PC-3 (cell line): ENCODE data around the gene DMBX1. TPM values are rescaled to one million over a fixed set of nuclear protein-coding genes. Genes with fewer than 3 reads are reported as not detected.

Experiments used
- ATAC-seq: fragments of 200-7000 bp; cut with Tn5 transposase; 2 replicates; pipeline ENCODE4 v1.9.1; 2020; ENCODE audit warnings: mild to moderate bottlenecking, moderate library complexity
- BruUV-seq: library from RNA; stranded (reverse); fragments of 400-500 nt; replicated peaks from 2 replicates; lab custom pipeline; 2021; lab: Mats Ljungman, UMichigan
- CTCF ChIA-PET: fragments of 300-600 bp; sonication (Branson Sonifier 250); formaldehyde crosslinking; loops from one replicate; lab custom pipeline; 2022; ENCODE audit warnings: antibody characterized with exemption; lab: Charles Lee
- POLR2A ChIA-PET: fragments of 300-600 bp; sonication (Branson Sonifier 250); formaldehyde crosslinking; loops from one replicate; lab custom pipeline; 2022; ENCODE audit warnings: antibody characterized with exemption; ENCODE audit not compliant: unreplicated experiment; lab: Charles Lee
- DNase-seq: peaks from one replicate; pipeline ENCODE4 v3.0.0-alpha.2; 2015
- H2AFZ ChIP-seq: fragments of 300-600 bp; sonication (generic); 2 replicates; pipeline ENCODE4 v1.6.0; 2016; ENCODE audit warnings: antibody characterized with exemption, low read length
- H3F3A ChIP-seq: fragments of 300-600 bp; sonication (generic); one replicate; pipeline ENCODE4 v1.6.0; 2017; ENCODE audit warnings: antibody characterized with exemption, low read length, control low read depth, mild to moderate bottlenecking; ENCODE audit not compliant: unreplicated experiment
- H3K27ac ChIP-seq: fragments of 300-600 bp; sonication (generic); 2 replicates; pipeline ENCODE4 v1.5.1; 2016; ENCODE audit warnings: mild to moderate bottlenecking, low read length
- H3K27me3 ChIP-seq: fragments of 300-600 bp; sonication (generic); 2 replicates; pipeline ENCODE4 v1.6.1; 2016; ENCODE audit warnings: low read length, mixed read lengths
- H3K36me3 ChIP-seq: fragments of 300-600 bp; sonication (generic); 2 replicates; pipeline ENCODE4 v1.6.1; 2016; ENCODE audit warnings: low read depth, mixed run types, low read length, mixed read lengths
- H3K4me1 ChIP-seq: fragments of 300-600 bp; sonication (generic); 2 replicates; pipeline ENCODE4 v1.5.1; 2016; ENCODE audit warnings: low read length; ENCODE audit not compliant: insufficient read depth
- H3K4me2 ChIP-seq: fragments of 300-600 bp; sonication (generic); 2 replicates; pipeline ENCODE4 v1.6.0; 2016; ENCODE audit warnings: low read length
- H3K4me3 ChIP-seq: fragments of 300-600 bp; sonication (generic); 2 replicates; pipeline ENCODE4 v1.5.1; 2016; ENCODE audit warnings: mild to moderate bottlenecking, low read length, mixed read lengths
- H3K79me2 ChIP-seq: fragments of 300-600 bp; sonication (generic); 2 replicates; pipeline ENCODE4 v1.6.1; 2017; ENCODE audit warnings: low read length, mixed read lengths
- H3K9ac ChIP-seq: fragments of 300-600 bp; sonication (generic); 2 replicates; pipeline ENCODE4 v1.6.0; 2016; ENCODE audit warnings: mild to moderate bottlenecking, low read length
- H3K9me2 ChIP-seq: fragments of 300-600 bp; sonication (generic); replicated peaks from 2 replicates; pipeline ENCODE4 v1.6.1; 2016; ENCODE audit warnings: mixed run types, low read length, mixed read lengths
- H3K9me3 ChIP-seq: fragments of 300-600 bp; sonication (generic); 2 replicates; pipeline ENCODE4 v1.6.1; 2016; ENCODE audit warnings: low read length, mixed read lengths
- H4K20me1 ChIP-seq: fragments of 300-600 bp; sonication (generic); 2 replicates; pipeline ENCODE4 v1.6.1; 2016; ENCODE audit warnings: low read length, mixed read lengths
- EZH2 ChIP-seq: fragments of 300-600 bp; sonication (generic); IDR thresholded peaks from one replicate; pipeline ENCODE4 v1.6.1; 2017; ENCODE audit warnings: antibody characterized with exemption, mild to moderate bottlenecking, low read length; ENCODE audit not compliant: unreplicated experiment
- EZH2phosphoT487 ChIP-seq: fragments of 300-600 bp; sonication (generic); IDR thresholded peaks from 2 replicates; pipeline ENCODE4 v1.6.1; 2018; ENCODE audit warnings: mild to moderate bottlenecking, antibody characterized with exemption, low read length, borderline replicate concordance
- intact Hi-C: fragments of 100-400 bp; cut with micrococcal nuclease; formaldehyde crosslinking; loops from 2 replicates; pipeline ENCODE4 v1.9.0; 2023
- total RNA-seq: library from RNA; depleted of rRNA; stranded (reverse); fragments of >200 nt; gene quantifications from 2 replicates; pipeline ENCODE4 v1.2.3, GENCODE V29; 2014
- TF ChIP-seq, protein P1 (sequence below): fragments of 300-600 bp; sonication (generic); conservative IDR thresholded peaks from 2 replicates; pipeline ENCODE4 v1.5.1; 2017; ENCODE audit warnings: antibody characterized with exemption, low read depth, mild to moderate bottlenecking, low read length

Gene DMBX1
- total RNA-seq, 1 experiment from 2014 or later: 2.4 TPM

DNA sequence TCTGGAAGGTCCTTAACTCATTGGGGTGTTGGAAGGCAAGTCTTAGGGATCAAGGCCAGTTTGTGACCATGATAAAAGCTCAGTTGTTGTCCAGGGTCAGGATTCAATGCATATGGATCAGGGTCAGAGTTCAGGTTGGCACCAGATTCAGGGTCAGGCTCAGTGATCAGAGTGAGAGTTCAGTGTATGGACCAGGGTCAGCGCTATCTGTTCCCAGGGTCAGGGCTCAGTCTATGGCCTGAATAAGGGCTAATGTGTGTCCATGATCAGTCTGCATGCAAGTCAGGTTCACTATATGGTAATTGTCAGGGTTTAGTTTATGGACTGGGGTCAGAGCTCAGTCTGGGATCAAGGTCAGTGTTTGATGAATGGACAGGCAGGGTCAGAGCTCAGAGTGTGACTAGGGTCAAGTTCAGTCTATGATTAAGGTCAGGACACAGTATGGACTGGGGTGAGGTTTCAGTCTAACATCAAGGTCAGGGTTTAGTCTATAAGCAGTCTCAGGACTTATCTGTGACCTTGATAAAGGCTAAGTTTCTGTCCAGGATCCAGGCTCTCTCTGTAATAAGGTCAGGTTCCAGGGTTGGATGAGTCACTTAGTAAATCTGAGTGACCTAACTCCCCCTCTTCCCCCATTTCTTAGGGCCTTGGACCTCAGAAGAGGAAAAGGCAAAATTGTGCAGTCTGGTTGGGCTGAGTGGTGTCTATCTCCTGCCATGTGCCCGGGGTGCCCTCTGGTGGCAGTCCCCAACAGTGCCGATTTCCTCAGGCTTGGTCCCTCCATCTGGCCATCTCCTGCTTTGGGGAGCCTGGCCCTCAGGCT, 38.0 kb downstream of the DMBX1 start:
- CTCF ChIA-PET: interaction anchor here (0.7 to 2.6 kb wide), 3 partner anchors 81 to 230 kb away, joined by 3 to 13 read pairs (median 3); no protein-coding TSS in a partner anchor
- TF ChIP-seq, protein P1, sequence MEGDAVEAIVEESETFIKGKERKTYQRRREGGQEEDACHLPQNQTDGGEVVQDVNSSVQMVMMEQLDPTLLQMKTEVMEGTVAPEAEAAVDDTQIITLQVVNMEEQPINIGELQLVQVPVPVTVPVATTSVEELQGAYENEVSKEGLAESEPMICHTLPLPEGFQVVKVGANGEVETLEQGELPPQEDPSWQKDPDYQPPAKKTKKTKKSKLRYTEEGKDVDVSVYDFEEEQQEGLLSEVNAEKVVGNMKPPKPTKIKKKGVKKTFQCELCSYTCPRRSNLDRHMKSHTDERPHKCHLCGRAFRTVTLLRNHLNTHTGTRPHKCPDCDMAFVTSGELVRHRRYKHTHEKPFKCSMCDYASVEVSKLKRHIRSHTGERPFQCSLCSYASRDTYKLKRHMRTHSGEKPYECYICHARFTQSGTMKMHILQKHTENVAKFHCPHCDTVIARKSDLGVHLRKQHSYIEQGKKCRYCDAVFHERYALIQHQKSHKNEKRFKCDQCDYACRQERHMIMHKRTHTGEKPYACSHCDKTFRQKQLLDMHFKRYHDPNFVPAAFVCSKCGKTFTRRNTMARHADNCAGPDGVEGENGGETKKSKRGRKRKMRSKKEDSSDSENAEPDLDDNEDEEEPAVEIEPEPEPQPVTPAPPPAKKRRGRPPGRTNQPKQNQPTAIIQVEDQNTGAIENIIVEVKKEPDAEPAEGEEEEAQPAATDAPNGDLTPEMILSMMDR: peak; percentile 95
- no peak for TF ChIP-seq EZH2phosphoT487
- TF ChIP-seq EZH2: no peak
- intact Hi-C loops: loop anchor here (1.0 kb wide), 2 partner anchors 50 to 80 kb away; no protein-coding TSS in a partner anchor

DNA sequence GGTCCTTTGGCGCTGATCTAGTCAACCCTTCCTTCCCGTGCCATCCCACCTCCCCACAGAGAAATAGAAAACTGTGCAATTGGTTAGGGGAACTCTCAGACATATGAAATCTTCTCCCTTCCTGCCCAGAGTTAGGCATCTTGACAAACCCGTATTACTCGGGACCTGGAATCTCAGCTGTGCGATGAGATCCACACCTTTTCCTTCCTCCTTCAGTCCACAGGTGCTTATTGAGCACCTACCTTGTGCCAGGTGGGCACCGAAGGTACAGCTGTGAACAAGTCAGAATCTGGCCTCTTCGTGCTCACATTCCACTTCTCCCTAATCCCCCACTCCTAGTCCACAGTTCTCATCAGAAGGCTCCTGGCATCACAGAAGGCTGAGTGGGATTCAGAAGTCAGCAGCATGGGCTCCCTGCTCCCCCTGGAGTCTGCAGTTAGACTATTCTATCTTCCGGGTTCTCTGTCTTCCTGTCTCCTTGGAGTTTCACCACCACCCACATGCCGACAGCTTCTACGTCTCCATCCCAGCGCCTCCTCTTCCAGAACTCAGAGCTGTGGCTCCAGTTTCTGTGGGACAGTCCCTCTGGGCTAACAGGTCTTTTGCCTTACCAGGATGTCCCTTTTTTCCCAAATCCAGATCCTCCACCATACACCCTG, 38.8 kb downstream of the DMBX1 start:
- POLR2A ChIA-PET: no interaction called here
- intact Hi-C loops: loop anchor here (1.0 kb wide), 2 partner anchors 51 to 81 kb away; no protein-coding TSS in a partner anchor
- CTCF ChIA-PET: interaction anchor here (0.7 to 2.6 kb wide), 2 partner anchors 82 to 229 kb away, joined by 3 to 13 read pairs; no protein-coding TSS in a partner anchor

More for the DNA sequence above, 38.0 kb downstream of the DMBX1 start:
- no TSS peak for BruUV-seq
- H3K4me1 ChIP-seq: peaks cover 15% of the 10 kb centered on the region
- peak; percentile 79 for DNase-seq
- no peak overlapping the region for H3K27ac ChIP-seq
- H3K4me2 ChIP-seq: no peak overlapping the region
- POLR2A ChIA-PET: no interaction called here
- peak; percentile 84 for ATAC-seq
- H3K79me2 ChIP-seq: no peaks in the 10 kb centered on the region
- no peak overlapping the region for H3K9ac ChIP-seq
- no peaks in the 10 kb centered on the region for H4K20me1 ChIP-seq
- no peak overlapping the region for H3K4me3 ChIP-seq
- no peaks in the 10 kb centered on the region for H3K27me3 ChIP-seq
- H3K9me3 ChIP-seq: no peaks in the 10 kb centered on the region
- H3K9me2 ChIP-seq: no peaks in the 10 kb centered on the region
- H2AFZ ChIP-seq: no peak overlapping the region
- no peaks in the 10 kb centered on the region for H3F3A ChIP-seq
- no peaks in the 10 kb centered on the region for H3K36me3 ChIP-seq

More for the DNA sequence above, 38.8 kb downstream of the DMBX1 start:
- Histone ChIP-seq H3K27me3 (no peaks in the 10 kb centered on the region), H3K79me2 (no peaks in the 10 kb centered on the region), H3K4me2 (no peak overlapping the region; the same call in 1 of the 2 replicates), H3K36me3 (no peaks in the 10 kb centered on the region), H3F3A (no peaks in the 10 kb centered on the region), H3K9ac (no peak overlapping the region), H3K9me3 (no peaks in the 10 kb centered on the region), H3K4me1 (peaks cover 11% of the 10 kb centered on the region; the same call in 1 of the 2 replicates), H3K9me2 (no peaks in the 10 kb centered on the region), H4K20me1 (no peaks in the 10 kb centered on the region), H3K4me3 (no peak overlapping the region), H2AFZ (peak overlapping the region; percentile 27; the same call in 1 of the 2 replicates), H3K27ac (no peak overlapping the region)
- no peak for TF ChIP-seq EZH2phosphoT487
- no peak for TF ChIP-seq EZH2
- TF ChIP-seq, protein P1: peak; percentile 11; the same call in 1 of the 2 replicates
- BruUV-seq: no TSS peak
- 0 out of 2 replicates have a peak, but pooled peaks have one; percentile 7 for ATAC-seq
- DNase-seq: no peak
